Ovary (tissue), 9 donors: ENCODE measurements around the gene CCRL2. TPM values are rescaled to one million over a fixed set of nuclear protein-coding genes. Genes with fewer than 3 reads are reported as not detected.

Source experiments
- DNase-seq, 5 donors: peaks; one replicate each; pipeline ENCODE4 v3.0.0-alpha.2; 2019 to 2020
- H3K27ac ChIP-seq, 2 donors: fragments of 200-600 bp; one replicate each; pipeline versions ENCODE4 v1.5.1 to v1.8.0; 2019 to 2022
- H3K27me3 ChIP-seq: fragments of 200-600 bp; one replicate; pipeline ENCODE4 v1.8.0; 2022
- H3K36me3 ChIP-seq: fragments of 200-600 bp; sonication (generic); one replicate; pipeline ENCODE4 v1.5.1; 2019
- H3K4me1 ChIP-seq: one replicate; pipeline ENCODE4 v1.8.1; 2013; ENCODE audit warnings: mild to moderate bottlenecking, moderate library complexity; ENCODE audit not compliant: insufficient read depth
- H3K4me3 ChIP-seq: fragments of 200-600 bp; sonication (generic); one replicate; pipeline ENCODE4 v1.5.1; 2017
- H3K9me3 ChIP-seq, 2 donors: fragments of 200-600 bp in 1 of 2; sonication (generic) in 1 of 2; one replicate each; pipeline versions ENCODE4 v1.5.1 to v1.8.1; 2013 to 2019; ENCODE audit warnings: mild to moderate bottlenecking in 1 of 2, moderate library complexity in 1 of 2
- EP300 ChIP-seq: sonication (generic); formaldehyde crosslinking; IDR thresholded peaks from one replicate; pipeline ENCODE4 v1.6.1; 2017; ENCODE audit warnings: antibody characterized with exemption
- POLR2A ChIP-seq: fragments of 450-650 bp; IDR thresholded peaks from one replicate; pipeline ENCODE4 v1.6.1; 2017; ENCODE audit warnings: antibody characterized with exemption, mild to moderate bottlenecking, moderate library complexity
- WGBS, 3 donors: extraction: QIAGEN DNeasy Blood & Tissue Kit in 1 of 3; methylation state at CpG; one replicate each; pipeline versions ENCODE4 v1.1.5 to v1.1.7; 2013 to 2017; 5-methylcytosine and 5-hydroxymethylcytosine counted together
- intact Hi-C, 4 donors: fragments of 100-400 bp; cut with DNase I; formaldehyde crosslinking; loops; one replicate each; pipeline versions ENCODE4 v1.11.0 to v1.15.1; 2022 to 2023
- polyA plus RNA-seq, 2 donors: library from polyadenylated mRNA; stranded (reverse); fragments of 200-250 nt in 1 of 2; fragments of 350-450 nt in 1 of 2; fragmentation: Illumina TruSeq in 1 of 2; extraction: RNeasy Lipid Tissue Mini Kit (QIAGEN cat#74804) in 1 of 2; gene quantifications; one replicate each; pipeline ENCODE4 v1.2.3, GENCODE V29; 2013 to 2014
- total RNA-seq, 7 donors: library from RNA; depleted of rRNA in 2 of 7; stranded (reverse); fragments of >200 nt in 2 of 7; fragmentation: NEBNext Ultra II Directional in 3 of 7; extraction: Animal tissue kit (Norgen Biotek cat#: 25700) in 3 of 7; gene quantifications; one replicate each; pipeline versions ENCODE4 v1.1.0 to v1.2.4, GENCODE V29; 2016 to 2023
- TF ChIP-seq, protein P1 (sequence below), 3 donors: fragments of 450-650 bp in 2 of 3; fragments of 200-600 bp in 1 of 3; IDR thresholded peaks; one replicate each; pipeline versions ENCODE4 v1.5.1 to v1.8.0; 2016 to 2022; ENCODE audit warnings: antibody characterized with exemption in 3 of 3, mild to moderate bottlenecking in 1 of 3
- donor health status: DM: no; HTN: no; CAD: no; lungs with moderate emphysema.
- donor health status: DM: no; HTN: no; CAD: no.
- donor health status: Bipolar disorder and iron deficiency.
- donor health status: DM: yes; HTN: yes; CAD: no.
- donor health status: DM: no; HTN: no; CAD: no.
- donor health status: DM: yes; HTN: yes; CAD: no.

Gene CCRL2
- total and polyA plus RNA-seq, 9 donors: 0.72 to 5.4 (median 1.1) TPM; not detected in 1

DNA sequence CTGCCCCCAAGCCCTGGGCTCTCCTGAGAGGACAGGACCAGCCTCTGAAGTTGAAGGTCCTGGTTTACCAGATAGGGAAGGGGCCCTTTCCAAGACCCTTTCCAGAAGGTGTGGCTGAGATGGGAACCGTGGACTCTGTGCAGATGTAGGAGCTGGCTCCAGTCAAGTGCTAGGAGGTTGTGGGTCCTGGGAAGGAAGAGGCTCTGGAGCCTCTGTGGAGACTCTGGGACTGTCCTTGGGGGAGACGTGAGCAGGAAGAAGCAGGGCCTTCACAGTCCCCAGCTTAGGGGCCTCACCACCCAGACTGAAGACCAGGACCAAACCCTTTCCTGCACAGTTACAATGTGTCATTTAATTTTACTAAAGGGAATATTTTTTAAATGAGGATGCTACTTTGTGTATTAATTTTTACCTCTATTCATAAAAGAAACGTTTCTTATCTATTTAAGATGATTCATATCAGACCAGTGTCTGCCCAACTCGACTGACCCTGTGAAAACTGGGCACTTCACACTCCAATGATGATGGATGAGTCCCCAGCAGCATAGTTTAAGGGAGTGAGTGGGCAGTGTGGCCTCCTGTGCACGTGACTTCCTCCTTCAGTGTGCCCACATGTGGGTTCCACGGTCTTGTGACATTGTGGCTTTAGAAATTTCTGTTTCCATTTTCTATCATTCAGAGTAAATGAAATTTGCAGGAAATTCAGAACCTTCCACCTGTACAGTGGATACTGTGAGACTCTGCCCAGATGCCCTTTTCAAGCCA lies 11.1 kb upstream of the CCRL2 start:
- no peaks in the 10 kb centered on the region for H3K9me3 ChIP-seq
- H3K4me1 ChIP-seq: no peaks in the 10 kb centered on the region
- WGBS, 3 donors: 43 to 59% (median 54%) methylated on average over 6 of the region's 6 CpGs
- TF ChIP-seq POLR2A (no peak), EP300 (no peak)
- TF ChIP-seq, protein P1, sequence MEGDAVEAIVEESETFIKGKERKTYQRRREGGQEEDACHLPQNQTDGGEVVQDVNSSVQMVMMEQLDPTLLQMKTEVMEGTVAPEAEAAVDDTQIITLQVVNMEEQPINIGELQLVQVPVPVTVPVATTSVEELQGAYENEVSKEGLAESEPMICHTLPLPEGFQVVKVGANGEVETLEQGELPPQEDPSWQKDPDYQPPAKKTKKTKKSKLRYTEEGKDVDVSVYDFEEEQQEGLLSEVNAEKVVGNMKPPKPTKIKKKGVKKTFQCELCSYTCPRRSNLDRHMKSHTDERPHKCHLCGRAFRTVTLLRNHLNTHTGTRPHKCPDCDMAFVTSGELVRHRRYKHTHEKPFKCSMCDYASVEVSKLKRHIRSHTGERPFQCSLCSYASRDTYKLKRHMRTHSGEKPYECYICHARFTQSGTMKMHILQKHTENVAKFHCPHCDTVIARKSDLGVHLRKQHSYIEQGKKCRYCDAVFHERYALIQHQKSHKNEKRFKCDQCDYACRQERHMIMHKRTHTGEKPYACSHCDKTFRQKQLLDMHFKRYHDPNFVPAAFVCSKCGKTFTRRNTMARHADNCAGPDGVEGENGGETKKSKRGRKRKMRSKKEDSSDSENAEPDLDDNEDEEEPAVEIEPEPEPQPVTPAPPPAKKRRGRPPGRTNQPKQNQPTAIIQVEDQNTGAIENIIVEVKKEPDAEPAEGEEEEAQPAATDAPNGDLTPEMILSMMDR (IDR thresholded peaks at IDR 0.05): no peak
- H3K27ac ChIP-seq: no peak overlapping the region
- no peaks in the 10 kb centered on the region for H3K27me3 ChIP-seq
- H3K4me3 ChIP-seq: no peak overlapping the region
- no peak for DNase-seq
- no peaks in the 10 kb centered on the region for H3K36me3 ChIP-seq
- intact Hi-C loops: no loop called here

DNA sequence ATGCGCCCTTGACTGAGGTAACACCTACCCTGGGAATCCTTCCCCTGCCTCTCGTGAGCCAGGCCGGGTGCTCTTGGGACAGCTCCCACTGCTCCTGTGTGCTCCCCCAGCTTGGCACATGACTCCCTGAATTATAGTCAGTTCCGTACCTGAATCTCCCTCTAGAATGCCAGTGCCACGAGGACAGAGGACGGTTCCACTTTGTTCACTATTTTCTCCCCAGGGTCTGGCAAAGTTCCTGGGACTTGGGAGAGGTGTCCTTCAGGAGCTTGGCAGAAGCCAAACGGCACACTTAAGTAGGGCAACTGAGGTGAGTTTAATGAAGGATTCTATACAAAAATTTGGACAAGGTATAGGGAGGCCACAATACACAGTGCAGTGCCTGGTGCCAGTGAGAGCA lies 9.9 kb upstream of the CCRL2 start:
- TF ChIP-seq, protein P1 (IDR thresholded peaks at IDR 0.05): no peak
- no peak for TF ChIP-seq POLR2A
- no peak for TF ChIP-seq EP300

DNA sequence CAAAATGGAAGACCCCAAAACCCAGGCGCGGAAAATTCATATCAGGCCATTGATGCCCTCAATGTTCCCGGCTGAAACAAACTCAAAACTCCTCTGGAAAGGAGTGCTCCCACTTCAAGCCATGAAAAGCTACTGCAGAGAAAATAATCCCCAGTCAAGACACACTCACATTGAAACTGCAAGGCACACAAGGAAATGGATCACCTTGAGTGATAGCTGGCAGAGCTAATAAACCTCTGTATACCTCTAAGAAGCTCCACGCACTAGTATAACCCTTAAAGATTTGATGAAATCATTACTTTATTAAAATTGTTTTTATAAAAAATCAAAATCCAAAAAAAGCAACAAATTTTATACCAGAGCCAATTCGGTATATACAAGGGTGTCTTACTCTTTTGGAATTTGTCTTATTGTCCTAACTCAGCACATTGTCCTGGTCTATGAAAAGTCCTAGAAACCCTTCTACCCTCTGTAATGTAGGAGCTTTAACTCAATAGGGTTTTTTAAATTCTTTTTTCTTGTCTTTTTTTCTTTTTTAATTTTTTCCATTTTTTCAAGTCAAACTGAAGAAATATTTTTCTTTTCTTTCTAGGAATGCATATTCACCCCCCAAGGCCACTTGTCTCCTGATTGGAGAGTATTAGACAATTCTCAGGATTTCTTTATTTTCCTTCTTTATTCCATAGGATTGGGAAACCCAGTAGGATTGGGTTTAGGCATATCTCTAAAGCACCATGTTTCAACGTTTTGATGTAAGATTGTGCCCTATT lies 8.7 kb upstream of the CCRL2 start:
- H3K4me3 ChIP-seq: no peak overlapping the region
- H3K9me3 ChIP-seq: no peaks in the 10 kb centered on the region
- TF ChIP-seq, protein P1 (IDR thresholded peaks at IDR 0.05): no peak
- no peak for TF ChIP-seq POLR2A
- no peak for TF ChIP-seq EP300
- 87 to 93% (median 92%) methylated on average over 6 of the region's 6 CpGs for WGBS, 3 donors
- no peaks in the 10 kb centered on the region for H3K4me1 ChIP-seq
- no peak for DNase-seq
- intact Hi-C loops: no loop called here
- no peaks in the 10 kb centered on the region for H3K36me3 ChIP-seq
- H3K27me3 ChIP-seq: no peaks in the 10 kb centered on the region
- no peak overlapping the region for H3K27ac ChIP-seq

More for the DNA sequence above, 9.9 kb upstream of the CCRL2 start:
- Histone ChIP-seq H3K9me3 (no peaks in the 10 kb centered on the region), H3K36me3 (no peaks in the 10 kb centered on the region), H3K27me3 (no peaks in the 10 kb centered on the region), H3K4me3 (no peak overlapping the region), H3K27ac (no peak overlapping the region), H3K4me1 (no peaks in the 10 kb centered on the region)
- WGBS, 3 donors: 74 to 84% (median 80%) methylated on average over 7 of the region's 7 CpGs
- DNase-seq: no peak
- intact Hi-C loops: no loop called here

DNA sequence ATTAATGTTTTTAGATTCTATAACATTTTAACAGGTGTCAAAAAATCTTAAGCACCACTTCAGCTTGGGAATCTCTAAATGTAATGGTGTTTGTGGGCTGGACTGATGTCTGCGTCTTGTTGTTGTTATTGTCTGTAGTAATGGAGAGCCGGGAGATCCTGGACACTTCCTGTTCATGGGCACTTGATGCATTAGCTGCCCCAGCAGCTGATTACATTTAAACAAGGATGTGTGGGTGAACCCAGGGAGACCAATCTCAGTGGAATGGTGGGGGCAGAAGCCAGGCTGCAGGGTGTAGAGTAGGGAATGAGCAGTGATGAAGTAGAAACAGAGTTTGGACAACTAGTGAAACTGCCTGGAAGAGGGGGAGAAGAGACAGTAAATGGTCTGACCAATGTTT lies 8.0 kb upstream of the CCRL2 start:
- H3K4me3 ChIP-seq: no peak overlapping the region
- H3K9me3 ChIP-seq: no peaks in the 10 kb centered on the region
- TF ChIP-seq POLR2A (no peak), EP300 (no peak)
- TF ChIP-seq, protein P1 (IDR thresholded peaks at IDR 0.05): no peak
- intact Hi-C loops: no loop called here
- no peaks in the 10 kb centered on the region for H3K4me1 ChIP-seq
- no peak for DNase-seq
- H3K27ac ChIP-seq: no peak overlapping the region
- no peaks in the 10 kb centered on the region for H3K36me3 ChIP-seq
- H3K27me3 ChIP-seq: no peaks in the 10 kb centered on the region
- 68 to 88% (median 79%) methylated on average over 2 of the region's 2 CpGs for WGBS, 3 donors
